H1 (cell line): ENCODE data around the gene GALNT18. TPM values are rescaled to one million over a fixed set of nuclear protein-coding genes. Genes with fewer than 3 reads are reported as not detected.

ENCODE experiments used
- RBBP5 ChIP-seq: IDR thresholded peaks from 2 replicates; pipeline ENCODE4 v1.7.1; 2012; ENCODE audit warnings: low read depth, mild to moderate bottlenecking, inconsistent platforms, low read length, moderate library complexity, borderline replicate concordance
- polyA plus RNA-seq, 7 experiments: library from polyadenylated mRNA; depleted of rRNA in 3 of 7; stranded (reverse) in 5 of 7; unstranded in 2 of 7; fragments of >200 nt in 5 of 7; fragments of 200-250 nt in 2 of 7; gene quantifications; 1 replicate in 5 of 7; 2 replicates in 1 of 7; 4 replicates in 1 of 7; pipeline versions ENCODE4 v1.2.1 to v1.2.3, GENCODE V29; 2011 to 2013; ENCODE audit warnings: missing spikeins in 2 of 7, mixed read lengths in 2 of 7
- total RNA-seq: library from RNA; stranded (reverse); fragmentation: NEBNext Ultra II Directional; extraction: Animal tissue kit (Norgen Biotek cat#: 25700); gene quantifications from 2 replicates; pipeline ENCODE4 v1.2.1, GENCODE V29; 2021
- TF ChIP-seq, protein P1 (sequence below): fragments of 300-600 bp; sonication (generic); IDR thresholded peaks from 2 replicates; pipeline ENCODE4 v1.7.1; 2012; ENCODE audit warnings: low read length, moderate library complexity, mild to moderate bottlenecking, inconsistent platforms; ENCODE audit not compliant: insufficient replicate concordance

GALNT18 gene
- total and polyA plus RNA-seq, 2 of the 8 experiments (the other 6 are each of a cell fraction or from before 2014, with no cell fraction given): 6.0 to 9.4 TPM

- TF ChIP-seq, protein P1, sequence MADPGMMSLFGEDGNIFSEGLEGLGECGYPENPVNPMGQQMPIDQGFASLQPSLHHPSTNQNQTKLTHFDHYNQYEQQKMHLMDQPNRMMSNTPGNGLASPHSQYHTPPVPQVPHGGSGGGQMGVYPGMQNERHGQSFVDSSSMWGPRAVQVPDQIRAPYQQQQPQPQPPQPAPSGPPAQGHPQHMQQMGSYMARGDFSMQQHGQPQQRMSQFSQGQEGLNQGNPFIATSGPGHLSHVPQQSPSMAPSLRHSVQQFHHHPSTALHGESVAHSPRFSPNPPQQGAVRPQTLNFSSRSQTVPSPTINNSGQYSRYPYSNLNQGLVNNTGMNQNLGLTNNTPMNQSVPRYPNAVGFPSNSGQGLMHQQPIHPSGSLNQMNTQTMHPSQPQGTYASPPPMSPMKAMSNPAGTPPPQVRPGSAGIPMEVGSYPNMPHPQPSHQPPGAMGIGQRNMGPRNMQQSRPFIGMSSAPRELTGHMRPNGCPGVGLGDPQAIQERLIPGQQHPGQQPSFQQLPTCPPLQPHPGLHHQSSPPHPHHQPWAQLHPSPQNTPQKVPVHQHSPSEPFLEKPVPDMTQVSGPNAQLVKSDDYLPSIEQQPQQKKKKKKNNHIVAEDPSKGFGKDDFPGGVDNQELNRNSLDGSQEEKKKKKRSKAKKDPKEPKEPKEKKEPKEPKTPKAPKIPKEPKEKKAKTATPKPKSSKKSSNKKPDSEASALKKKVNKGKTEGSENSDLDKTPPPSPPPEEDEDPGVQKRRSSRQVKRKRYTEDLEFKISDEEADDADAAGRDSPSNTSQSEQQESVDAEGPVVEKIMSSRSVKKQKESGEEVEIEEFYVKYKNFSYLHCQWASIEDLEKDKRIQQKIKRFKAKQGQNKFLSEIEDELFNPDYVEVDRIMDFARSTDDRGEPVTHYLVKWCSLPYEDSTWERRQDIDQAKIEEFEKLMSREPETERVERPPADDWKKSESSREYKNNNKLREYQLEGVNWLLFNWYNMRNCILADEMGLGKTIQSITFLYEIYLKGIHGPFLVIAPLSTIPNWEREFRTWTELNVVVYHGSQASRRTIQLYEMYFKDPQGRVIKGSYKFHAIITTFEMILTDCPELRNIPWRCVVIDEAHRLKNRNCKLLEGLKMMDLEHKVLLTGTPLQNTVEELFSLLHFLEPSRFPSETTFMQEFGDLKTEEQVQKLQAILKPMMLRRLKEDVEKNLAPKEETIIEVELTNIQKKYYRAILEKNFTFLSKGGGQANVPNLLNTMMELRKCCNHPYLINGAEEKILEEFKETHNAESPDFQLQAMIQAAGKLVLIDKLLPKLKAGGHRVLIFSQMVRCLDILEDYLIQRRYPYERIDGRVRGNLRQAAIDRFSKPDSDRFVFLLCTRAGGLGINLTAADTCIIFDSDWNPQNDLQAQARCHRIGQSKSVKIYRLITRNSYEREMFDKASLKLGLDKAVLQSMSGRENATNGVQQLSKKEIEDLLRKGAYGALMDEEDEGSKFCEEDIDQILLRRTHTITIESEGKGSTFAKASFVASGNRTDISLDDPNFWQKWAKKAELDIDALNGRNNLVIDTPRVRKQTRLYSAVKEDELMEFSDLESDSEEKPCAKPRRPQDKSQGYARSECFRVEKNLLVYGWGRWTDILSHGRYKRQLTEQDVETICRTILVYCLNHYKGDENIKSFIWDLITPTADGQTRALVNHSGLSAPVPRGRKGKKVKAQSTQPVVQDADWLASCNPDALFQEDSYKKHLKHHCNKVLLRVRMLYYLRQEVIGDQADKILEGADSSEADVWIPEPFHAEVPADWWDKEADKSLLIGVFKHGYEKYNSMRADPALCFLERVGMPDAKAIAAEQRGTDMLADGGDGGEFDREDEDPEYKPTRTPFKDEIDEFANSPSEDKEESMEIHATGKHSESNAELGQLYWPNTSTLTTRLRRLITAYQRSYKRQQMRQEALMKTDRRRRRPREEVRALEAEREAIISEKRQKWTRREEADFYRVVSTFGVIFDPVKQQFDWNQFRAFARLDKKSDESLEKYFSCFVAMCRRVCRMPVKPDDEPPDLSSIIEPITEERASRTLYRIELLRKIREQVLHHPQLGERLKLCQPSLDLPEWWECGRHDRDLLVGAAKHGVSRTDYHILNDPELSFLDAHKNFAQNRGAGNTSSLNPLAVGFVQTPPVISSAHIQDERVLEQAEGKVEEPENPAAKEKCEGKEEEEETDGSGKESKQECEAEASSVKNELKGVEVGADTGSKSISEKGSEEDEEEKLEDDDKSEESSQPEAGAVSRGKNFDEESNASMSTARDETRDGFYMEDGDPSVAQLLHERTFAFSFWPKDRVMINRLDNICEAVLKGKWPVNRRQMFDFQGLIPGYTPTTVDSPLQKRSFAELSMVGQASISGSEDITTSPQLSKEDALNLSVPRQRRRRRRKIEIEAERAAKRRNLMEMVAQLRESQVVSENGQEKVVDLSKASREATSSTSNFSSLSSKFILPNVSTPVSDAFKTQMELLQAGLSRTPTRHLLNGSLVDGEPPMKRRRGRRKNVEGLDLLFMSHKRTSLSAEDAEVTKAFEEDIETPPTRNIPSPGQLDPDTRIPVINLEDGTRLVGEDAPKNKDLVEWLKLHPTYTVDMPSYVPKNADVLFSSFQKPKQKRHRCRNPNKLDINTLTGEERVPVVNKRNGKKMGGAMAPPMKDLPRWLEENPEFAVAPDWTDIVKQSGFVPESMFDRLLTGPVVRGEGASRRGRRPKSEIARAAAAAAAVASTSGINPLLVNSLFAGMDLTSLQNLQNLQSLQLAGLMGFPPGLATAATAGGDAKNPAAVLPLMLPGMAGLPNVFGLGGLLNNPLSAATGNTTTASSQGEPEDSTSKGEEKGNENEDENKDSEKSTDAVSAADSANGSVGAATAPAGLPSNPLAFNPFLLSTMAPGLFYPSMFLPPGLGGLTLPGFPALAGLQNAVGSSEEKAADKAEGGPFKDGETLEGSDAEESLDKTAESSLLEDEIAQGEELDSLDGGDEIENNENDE: no peak
- TF ChIP-seq RBBP5: no peak
Measured at GRCh38 chr11:11284481-11284880, 337.3 kb downstream of the GALNT18 start (continued).
